Activated T-cell treated with anti-CD3 and anti-CD28 coated beads, Interleukin-2, amount 50 U/mL, for 48 hours (primary cell): ENCODE data around the gene HORMAD2.
"Not testable (repeated sequence)": the region's sequence is repeated elsewhere in the genome, so short reads cannot be mapped to it uniquely, and the experiment has no call there.

ENCODE experiments used
- DNase-seq, 2 experiments: peaks; one replicate each; pipeline ENCODE4 v3.0.0-alpha.2; 2020

The HORMAD2 gene

GRCh38 chr22:30214703-30215407 lies 134.6 kb downstream of the HORMAD2 start:
- no peak for DNase-seq

DNA sequence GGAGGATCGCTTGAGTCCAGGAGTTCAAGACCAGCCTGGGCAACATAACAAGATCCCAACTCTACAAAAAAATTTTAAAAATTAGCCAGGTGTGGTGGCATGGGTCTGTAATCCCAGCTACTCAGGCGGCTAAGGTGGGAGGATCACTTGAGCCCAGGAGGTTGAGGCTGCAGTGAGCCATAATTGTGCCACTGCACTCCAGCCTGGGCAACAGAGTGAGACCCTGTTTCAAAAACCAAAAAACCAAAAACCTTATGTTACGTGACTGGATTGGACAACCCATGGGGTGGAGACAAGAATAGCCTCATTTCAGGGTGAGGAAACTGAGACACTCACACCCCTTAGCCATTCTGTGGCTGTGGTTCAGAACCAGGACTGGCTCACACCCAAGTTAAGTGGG lies 136.0 kb downstream of the HORMAD2 start:
- DNase-seq = not testable (repeated sequence)

- DNase-seq = no peak
These were observed 136.4 kb downstream of the HORMAD2 start for GRCh38 chr22:30216710-30217109.

DNA sequence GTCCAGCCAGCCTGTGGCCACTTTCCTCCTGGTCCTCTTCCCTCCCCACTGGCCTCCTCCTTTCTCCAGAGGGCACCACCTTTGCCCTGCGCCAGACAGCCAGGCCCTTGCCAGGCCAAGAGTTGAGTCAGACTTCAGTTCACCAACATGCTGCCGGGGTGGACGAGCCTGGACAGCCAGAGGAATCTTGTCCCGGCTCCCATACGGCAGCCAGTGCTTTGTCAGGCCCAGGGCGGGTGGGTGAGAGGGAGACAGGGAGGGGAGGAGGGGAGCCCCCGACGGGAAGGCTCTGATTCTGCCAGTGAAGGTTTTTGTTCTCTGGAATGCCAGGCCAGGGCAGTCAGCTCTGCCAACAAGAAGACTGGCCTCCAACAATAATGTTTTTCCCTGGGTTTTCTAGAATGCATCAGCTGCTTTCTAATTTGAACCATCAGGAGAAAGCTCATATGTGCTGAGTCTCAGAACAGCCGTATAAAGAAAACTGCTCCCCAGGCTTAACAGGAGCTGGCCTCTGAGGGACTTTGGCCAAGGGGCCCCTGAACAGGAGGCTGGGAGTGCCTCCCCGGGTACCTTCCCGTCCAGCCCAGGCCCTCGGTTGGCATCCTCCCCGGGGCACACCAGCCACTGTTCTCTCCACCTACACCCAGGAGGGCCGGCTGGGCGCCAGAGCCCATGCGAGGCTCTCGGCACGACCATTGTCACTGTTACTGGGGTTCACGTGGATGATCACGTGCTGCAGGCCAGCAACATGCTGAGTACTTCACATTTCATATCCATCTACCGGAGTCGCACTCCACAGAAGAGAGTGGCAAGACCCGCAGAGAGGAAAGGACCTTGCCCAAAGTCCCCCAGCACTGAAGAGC lies 137.7 kb downstream of the HORMAD2 start:
- DNase-seq = no peak

GRCh38 chr22:30219049-30219654 lies 138.9 kb downstream of the HORMAD2 start:
- no peak for DNase-seq

GRCh38 chr22:30219668-30220278 lies 139.5 kb downstream of the HORMAD2 start:
- DNase-seq = no peak

DNA sequence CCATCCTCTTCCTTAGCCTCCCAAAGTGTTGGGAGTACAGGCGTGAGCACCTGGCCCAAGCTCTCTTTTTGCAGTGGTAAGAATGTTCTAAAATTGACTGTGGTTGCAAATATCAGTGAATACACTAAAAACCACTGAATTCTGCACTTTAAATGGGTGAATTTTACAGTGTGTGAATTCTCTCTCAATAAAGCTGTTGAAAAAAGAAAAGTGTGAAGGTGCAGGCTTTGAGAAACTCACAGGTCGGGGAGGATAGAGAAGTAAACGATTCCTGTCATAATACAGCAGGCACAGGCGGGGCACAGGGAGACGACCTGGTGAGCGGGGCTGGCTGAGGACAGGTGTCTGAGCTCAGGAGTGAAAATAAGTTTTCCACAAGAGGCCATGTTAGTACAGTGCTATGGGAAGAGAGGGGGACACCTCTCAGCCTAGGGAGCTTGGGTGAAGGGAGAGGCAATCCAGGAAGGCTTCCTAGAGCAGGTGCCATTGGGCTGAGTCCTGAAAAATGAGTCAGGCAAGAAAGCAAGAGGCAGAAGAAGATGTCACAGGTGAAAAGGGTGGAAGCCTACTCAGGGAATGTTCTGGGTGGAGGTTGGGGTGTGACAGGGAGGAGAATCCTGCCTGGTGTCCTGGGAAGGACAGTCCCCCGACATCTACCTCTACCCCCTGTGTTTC lies 140.2 kb downstream of the HORMAD2 start:
- no peak for DNase-seq

DNA sequence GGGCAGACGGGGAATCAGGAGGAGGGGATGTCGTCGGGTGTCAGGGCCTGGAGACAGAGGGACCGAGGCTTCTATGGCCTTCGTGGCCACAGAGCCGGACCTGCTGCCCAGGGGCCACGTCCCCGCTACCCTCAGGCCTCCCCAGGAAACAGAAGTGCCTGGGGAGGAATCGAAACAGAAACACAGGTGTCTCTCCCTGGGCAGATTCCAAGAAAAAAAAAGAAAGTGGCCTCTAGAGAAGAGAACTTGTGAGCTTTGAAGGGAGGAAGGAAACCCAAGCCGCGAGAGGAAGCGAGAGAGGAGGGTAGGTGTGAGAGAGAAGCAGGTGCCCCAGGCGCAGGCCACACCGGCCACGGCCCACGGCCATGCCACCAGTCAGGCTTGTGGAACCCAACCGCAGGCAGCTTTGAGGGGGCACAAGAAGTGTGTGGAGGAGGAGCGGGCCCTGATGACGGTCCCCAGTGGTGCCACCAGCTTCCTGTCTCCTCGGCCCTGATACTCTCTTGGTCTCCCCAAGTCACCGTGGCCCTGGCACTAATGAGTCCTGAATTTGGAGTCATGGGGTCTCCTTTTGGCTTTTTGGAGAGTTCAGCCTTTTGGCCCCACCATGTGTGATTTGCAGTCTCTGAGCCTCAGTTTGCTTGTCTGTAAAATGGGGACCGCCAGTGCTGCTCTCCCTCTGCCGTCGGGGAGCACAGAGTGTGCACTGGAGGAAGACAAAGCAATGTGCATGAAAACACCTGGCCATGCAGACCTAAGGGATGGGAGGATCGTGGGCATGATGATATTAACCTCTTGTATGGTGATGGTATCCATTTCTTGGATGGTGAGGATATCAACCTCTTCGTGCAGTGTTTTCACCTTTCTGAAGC lies 141.1 kb downstream of the HORMAD2 start:
- peak; percentile 67 to 73 for DNase-seq

GRCh38 chr22:30222321-30222720 lies 142.1 kb downstream of the HORMAD2 start:
- DNase-seq = no peak

DNA sequence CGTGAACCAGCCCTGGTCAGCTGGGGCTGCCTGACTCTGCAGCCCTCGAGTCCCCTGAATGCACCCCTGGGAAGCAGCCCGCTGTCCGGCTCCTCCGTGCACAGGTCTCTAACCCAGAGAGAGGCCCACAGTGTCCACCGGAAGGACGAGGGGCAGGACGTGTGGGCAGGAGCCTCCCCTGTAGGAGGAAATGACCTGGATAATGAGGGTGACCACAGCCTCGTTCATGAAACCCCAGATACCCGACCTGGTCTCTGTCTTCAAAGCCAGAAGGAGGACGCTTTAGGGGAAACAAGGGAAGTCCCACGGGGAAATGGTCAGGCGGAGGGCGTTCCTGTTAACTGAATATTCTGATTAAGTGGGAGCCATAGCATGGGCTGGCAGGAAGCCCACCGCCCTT lies 143.0 kb downstream of the HORMAD2 start:
- no peak for DNase-seq

- DNase-seq = no peak
These were observed 144.0 kb downstream of the HORMAD2 start for GRCh38 chr22:30224161-30224857.

DNA sequence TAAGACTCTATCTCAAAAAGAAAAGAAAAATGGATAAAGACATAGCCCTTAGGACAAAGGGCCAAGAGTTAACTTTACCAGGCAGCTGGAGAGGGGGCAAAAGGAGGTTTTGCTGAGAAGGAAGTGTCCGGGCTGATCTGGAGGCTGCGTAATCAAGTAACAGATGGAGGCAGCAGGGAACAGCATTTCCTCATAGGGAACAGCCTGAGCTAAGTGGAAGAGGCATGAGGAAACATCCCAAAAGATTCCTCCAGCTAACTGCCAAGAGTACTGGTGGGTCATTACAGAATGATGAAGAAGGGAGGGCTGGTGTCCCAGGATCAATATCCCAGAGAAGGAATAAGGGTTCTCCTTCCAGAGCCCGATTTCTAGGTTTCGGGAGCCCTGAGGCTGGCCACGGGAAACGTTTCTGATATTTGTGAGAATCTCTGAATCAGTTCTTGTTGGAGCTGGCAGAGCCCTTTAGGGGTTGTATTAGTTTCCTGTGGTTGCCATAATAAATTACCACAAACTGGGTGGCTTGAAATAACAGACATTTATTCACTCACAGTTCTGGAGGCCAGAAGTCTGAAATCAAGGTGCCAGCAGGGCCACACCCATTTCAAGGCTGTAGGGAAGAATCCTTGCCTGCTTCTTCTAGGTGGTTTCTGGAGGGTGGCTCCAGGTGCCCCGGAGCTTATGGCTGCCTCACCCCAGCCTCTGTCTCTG lies 145.1 kb downstream of the HORMAD2 start:
- no peak for DNase-seq

- DNase-seq = no peak
These were observed 146.0 kb downstream of the HORMAD2 start for GRCh38 chr22:30226192-30226832.
